Nephron progenitor cell (in vitro differentiated cells): Measurements from ENCODE around the gene F3.

Experiments used
- DNase-seq: peaks from one replicate; pipeline ENCODE4 v3.0.0; 2021
- H3K27ac Mint-ChIP-seq: 2 replicates; pipeline ENCODE4 v1.8.0; 2021; ENCODE audit warnings: mild to moderate bottlenecking, moderate library complexity, mixed read lengths
- H3K27me3 Mint-ChIP-seq: 2 replicates; pipeline ENCODE4 v1.8.0; 2021; ENCODE audit warnings: mild to moderate bottlenecking, low read depth, mixed read lengths; ENCODE audit not compliant: poor library complexity
- H3K36me3 Mint-ChIP-seq: 2 replicates; pipeline ENCODE4 v1.8.0; 2021; ENCODE audit warnings: low read depth, mixed read lengths
- H3K4me1 Mint-ChIP-seq: 2 replicates; pipeline ENCODE4 v1.8.0; 2021; ENCODE audit warnings: mixed read lengths
- H3K4me3 Mint-ChIP-seq: 2 replicates; pipeline ENCODE4 v1.8.0; 2021; ENCODE audit warnings: mild to moderate bottlenecking, moderate library complexity, mixed read lengths
- H3K9me3 Mint-ChIP-seq: 2 replicates; pipeline ENCODE4 v1.8.0; 2021; ENCODE audit warnings: mild to moderate bottlenecking, moderate library complexity, mixed read lengths
- CTCF ChIP-seq: fragments of 200-600 bp; sonication (generic); IDR thresholded peaks from 2 replicates; pipeline ENCODE4 v1.5.0; 2021; ENCODE audit warnings: antibody characterized with exemption

F3 gene

DNA sequence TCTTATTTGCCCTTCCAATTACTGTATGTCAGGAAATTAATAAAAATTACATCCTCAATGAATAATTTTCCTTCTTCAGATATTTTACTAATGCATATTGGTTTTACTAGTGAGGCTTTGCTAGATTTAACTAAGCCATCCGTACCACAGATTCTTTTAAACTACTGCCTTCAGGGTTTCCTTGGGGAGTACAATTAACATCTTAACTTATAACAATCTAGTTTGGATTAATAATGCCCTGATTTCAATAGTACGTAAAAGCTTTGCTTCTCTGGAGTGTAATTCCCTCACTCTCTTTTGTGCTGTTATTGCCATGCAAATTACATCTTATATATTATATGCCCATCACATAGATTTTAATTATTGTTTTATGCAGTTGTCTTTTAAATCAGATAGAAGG, 24.3 kb upstream of the F3 start:
- no peak for DNase-seq
- Mint-ChIP-seq H3K36me3 (no peaks in the 10 kb centered on the region), H3K4me3 (no peak overlapping the region), H3K9me3 (peaks cover 15% of the 10 kb centered on the region), H3K27me3 (peaks cover 2% of the 10 kb centered on the region), H3K4me1 (peaks cover 10% of the 10 kb centered on the region), H3K27ac (no peak overlapping the region)
- no peak for TF ChIP-seq CTCF

DNA sequence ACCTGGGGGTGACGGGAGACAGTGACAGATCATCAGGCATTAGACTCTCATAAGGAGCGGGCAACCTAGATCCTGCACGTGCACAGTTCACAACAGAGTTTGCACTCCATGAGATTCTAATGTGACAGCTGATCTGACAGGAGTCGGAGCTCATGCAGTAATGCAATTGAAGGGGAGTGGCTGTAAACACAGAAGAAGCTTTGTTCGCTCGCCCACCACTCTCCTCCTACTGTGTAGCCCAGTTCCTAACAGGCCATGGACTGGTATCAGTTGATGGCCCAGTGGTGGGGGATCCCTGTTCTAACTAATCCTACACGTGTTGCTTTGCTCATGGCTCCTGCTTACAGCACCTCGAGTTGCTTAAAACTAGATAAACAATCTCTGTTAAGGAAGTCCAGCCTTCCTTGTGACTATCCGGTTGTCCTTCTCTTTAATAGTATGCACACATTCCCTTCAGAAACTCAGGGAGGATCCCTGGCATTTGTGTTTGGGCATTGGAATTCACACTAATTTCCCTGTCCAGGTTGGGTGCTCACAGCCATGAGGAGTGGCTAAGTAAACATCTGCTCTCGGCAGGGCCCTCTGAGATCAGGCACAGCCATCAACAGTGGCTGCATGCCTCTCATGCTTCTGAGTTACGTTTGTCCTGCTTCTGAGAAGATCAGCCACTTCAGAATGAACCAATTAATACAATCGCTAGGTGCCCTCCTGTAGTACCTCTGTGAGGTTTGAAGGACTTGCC, 21.1 kb upstream of the F3 start:
- no peak for TF ChIP-seq CTCF
- Mint-ChIP-seq H3K27me3 (peaks cover 2% of the 10 kb centered on the region), H3K27ac (peak overlapping the region; percentile 95), H3K9me3 (peaks cover 12% of the 10 kb centered on the region), H3K4me1 (peaks cover 10% of the 10 kb centered on the region), H3K36me3 (no peaks in the 10 kb centered on the region), H3K4me3 (no peak overlapping the region)
- no peak for DNase-seq

- Mint-ChIP-seq H3K27me3 (peaks cover 2% of the 10 kb centered on the region), H3K4me3 (no peak overlapping the region), H3K4me1 (peaks cover 13% of the 10 kb centered on the region), H3K36me3 (no peaks in the 10 kb centered on the region), H3K9me3 (peaks cover 12% of the 10 kb centered on the region), H3K27ac (no peak overlapping the region)
- no peak for TF ChIP-seq CTCF
- DNase-seq: no peak
Observed at GRCh38 chr1:94560333-94560732, 18.8 kb upstream of the F3 start.

- H3K36me3 Mint-ChIP-seq: no peaks in the 10 kb centered on the region
- H3K4me3 Mint-ChIP-seq: no peak overlapping the region
- TF ChIP-seq CTCF: no peak
- peaks cover 2% of the 10 kb centered on the region for H3K27me3 Mint-ChIP-seq
- no peak for DNase-seq
- H3K27ac Mint-ChIP-seq: no peak overlapping the region
- H3K4me1 Mint-ChIP-seq: peaks cover 17% of the 10 kb centered on the region
- peaks cover 12% of the 10 kb centered on the region for H3K9me3 Mint-ChIP-seq
Observed at GRCh38 chr1:94559921-94560320, 18.4 kb upstream of the F3 start.

DNA sequence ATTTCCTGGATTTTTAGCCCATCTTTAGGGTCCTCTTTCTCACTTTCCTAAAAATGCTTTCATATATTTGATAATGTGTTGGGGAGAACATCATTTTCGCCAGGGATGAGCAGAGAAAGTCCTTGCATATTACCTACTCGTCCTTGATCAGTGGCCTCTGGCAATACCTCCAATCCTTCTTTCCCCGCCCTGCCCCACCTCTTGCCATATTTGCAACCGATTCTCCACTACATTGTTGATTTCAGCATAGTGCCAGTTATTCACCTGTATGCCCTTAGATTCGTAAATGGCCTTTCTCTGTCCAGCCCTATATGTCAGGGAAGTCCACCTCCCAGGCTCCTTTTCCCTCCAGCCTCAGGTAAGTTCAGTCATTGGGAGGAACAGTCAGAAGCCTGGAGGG, 13.5 kb upstream of the F3 start:
- no peak for TF ChIP-seq CTCF
- Mint-ChIP-seq H3K9me3 (no peaks in the 10 kb centered on the region), H3K36me3 (no peaks in the 10 kb centered on the region), H3K4me3 (no peak overlapping the region), H3K27ac (no peak overlapping the region), H3K27me3 (no peaks in the 10 kb centered on the region), H3K4me1 (peaks cover 55% of the 10 kb centered on the region)
- DNase-seq: no peak

- Mint-ChIP-seq H3K27me3 (no peaks in the 10 kb centered on the region), H3K36me3 (no peaks in the 10 kb centered on the region), H3K27ac (no peak overlapping the region), H3K4me3 (no peak overlapping the region), H3K9me3 (no peaks in the 10 kb centered on the region), H3K4me1 (peaks cover 61% of the 10 kb centered on the region)
- DNase-seq: no peak
- no peak for TF ChIP-seq CTCF
Observed at GRCh38 chr1:94554580-94554979, 13.0 kb upstream of the F3 start.
